Medulla oblongata (tissue), 1 donor: ENCODE data around the gene DCC.

Source experiments
- DNase-seq: peaks from one replicate; pipeline ENCODE4 v3.0.0-alpha.2; 2015; ENCODE audit errors: extremely low spot score

DCC gene

DNA sequence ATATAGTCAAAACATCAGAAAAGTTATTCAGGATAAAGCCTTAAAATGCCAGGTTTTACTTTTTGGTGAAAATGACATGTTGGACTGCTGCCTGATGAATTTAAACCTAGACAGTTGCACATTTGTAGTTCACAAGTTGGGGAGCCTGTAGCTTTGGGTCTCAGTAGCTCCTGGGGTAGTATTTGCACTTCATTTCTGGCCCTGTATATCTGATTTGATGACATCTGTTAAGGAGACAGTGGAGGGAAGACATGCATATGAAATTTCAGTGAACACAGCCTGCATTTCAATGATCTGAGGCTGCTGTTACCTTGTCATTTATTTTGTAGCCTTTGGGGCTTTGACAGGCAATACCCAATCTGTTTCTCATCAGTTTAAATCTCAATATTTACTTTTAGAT lies 156.4 kb downstream of the DCC start:
- no peak for DNase-seq

- no peak for DNase-seq
Observed at GRCh38 chr18:52499016-52499415, 159.0 kb downstream of the DCC start.

DNA sequence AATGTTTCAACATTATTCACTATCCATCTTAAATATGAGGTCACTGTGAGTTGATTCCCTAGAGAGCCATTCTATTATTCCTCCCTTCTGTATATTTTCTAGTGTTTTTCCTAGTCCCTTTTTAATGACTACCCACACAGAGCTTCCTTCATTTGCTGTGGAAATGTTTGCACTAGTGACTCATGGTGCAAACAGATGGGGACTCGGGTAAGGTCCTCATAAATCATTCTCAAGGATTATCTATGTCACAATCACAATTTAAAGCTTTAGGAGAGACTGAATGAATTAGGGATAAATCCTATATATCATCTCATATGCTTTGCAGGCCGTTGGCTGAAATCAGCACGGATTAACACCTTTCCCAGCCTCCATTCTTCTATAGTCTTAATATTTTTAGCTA lies 159.6 kb downstream of the DCC start:
- no peak for DNase-seq

GRCh38 chr18:52504589-52504988 lies 164.6 kb downstream of the DCC start:
- no peak for DNase-seq

DNA sequence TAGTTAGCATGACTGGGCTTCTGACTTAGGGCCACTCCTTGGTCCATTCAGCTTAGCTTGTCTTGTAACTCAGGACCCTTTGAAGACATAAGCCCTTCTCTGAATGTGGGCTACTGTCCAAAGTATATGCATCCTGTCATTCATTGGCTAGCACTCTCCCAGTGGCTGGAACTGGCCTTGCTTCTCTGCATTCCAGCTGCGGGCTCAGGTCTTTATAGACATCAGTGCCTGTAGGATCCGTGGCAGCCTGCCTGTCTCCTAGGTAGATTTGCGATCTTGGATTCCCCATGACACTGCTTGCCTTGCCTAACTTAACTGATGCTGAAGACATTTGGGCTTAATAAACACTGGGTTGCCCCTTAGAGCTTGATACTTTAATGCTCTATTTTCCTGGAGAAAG lies 170.1 kb downstream of the DCC start:
- no peak for DNase-seq

- DNase-seq: no peak
Observed at GRCh38 chr18:52518086-52518485, 178.1 kb downstream of the DCC start.

GRCh38 chr18:52519021-52519420 lies 179.0 kb downstream of the DCC start:
- DNase-seq: no peak

DNA sequence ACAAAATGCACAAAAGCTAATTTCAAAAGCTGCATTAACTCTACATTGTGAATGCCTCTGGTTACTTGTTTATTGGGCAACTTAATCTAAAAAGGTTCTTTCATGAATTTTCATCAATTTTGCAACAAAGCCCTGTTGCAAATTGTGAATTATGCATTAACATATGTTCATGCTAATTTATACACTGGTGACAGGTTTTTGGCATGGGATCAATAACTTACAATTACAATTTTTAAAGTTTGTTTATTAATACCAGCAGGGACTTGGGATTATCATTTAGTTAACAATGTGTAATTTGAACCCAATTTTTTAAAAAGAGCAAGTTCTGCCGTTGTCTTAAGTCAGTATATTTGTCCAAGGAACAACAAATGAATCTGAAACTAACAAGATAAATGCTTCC lies 183.6 kb downstream of the DCC start:
- no peak for DNase-seq

DNA sequence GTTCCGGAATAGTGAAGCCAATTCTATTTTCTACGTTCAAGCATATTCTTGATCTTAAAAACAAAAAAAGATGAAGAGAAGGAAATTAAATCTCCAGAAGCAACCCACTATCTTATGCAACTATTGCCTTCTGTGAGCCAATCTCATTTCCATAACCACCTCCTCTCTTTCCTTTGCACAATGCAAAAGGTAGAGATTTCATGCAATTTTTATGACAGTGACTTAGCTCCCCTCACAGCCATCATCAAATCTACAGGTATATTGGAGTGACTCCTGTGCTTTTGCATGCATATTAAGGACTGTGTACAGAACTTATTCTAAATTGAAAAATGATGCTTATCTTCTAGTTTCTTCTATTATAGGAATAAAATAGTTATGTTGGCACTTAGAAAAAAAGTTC lies 191.8 kb downstream of the DCC start:
- DNase-seq: no peak

- DNase-seq: no peak
Observed at GRCh38 chr18:52536039-52536438, 196.0 kb downstream of the DCC start.

- DNase-seq: no peak
Observed at GRCh38 chr18:52537261-52537660, 197.3 kb downstream of the DCC start.

- DNase-seq: no peak
Observed at GRCh38 chr18:52541056-52541455, 201.1 kb downstream of the DCC start.

DNA sequence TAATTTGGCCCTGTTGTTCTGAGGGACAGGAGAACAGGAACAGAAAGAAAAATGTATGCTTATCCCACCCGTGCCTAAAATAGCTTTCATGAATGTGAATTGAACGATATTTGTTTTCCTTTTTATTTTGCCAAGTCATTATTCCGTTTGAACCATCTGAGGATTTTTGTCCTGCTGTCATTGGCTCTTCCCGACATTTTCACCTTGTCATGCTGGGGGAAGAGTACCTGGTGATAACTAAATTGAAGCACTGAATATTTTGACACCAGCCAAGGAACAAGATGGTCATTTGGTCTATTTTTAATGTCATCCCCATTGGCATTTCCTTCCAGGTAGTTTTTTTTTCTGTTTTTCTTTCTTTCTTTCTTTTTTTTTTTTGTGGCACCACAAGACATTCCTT lies 204.1 kb downstream of the DCC start:
- DNase-seq: no peak

GRCh38 chr18:52546686-52547346 lies 206.8 kb downstream of the DCC start:
- DNase-seq: no peak

DNA sequence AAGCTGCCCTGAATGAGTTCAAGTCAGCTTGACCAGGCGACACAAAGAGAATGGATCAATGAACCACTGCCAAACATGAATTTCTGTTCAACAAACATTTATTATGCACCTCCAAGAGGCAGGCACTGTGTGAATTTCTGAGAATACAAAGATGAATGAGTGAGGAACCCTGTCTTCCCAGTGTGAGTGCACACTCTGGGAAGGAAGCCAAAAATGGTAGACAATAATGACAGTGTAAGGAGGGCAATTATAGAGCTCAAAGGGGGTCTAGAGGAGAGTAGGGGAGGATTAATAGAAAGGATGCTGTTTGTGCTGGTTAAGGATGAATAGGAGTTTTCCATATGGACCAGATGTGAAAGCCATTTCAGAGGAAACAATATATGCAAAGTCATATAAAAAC lies 213.4 kb downstream of the DCC start:
- no peak for DNase-seq

- no peak for DNase-seq
Observed at GRCh38 chr18:52554180-52554579, 214.2 kb downstream of the DCC start.

DNA sequence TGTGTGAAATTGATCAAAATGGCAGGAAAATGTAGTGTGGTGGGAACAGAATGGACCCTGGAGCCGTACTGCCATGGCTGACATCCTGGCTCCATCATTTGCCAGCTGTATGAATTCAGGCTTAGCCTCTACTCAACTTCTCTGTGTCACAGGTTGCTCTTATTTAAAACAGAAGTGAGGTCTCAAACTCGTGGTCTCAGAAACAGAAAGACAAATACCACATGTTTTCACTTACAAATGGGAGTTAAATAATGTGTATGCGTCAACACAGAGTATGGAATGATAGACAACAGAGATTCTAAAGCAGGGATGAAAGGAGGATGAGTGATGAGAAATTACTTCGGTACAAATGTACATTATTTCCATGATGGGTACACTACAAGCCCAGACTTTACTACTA lies 227.4 kb downstream of the DCC start:
- DNase-seq: no peak

DNA sequence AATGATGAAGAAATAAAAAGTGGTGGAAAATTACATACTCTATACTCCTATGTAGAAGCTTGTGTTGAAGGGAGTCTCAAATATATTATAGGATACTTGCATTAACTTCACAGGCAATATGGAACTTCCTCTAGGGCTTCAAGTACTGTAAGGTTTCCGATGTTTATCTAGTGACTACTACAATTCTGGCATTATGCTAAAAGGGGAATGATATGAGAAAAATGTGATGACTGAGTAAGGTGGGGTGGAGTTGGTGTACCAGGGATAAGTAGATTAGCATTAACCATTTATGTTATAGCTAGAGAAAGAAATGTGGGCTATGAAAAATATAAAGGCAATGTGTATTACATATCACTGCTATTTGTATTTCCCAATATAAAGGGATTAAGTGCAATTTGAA lies 229.5 kb downstream of the DCC start:
- no peak for DNase-seq

DNA sequence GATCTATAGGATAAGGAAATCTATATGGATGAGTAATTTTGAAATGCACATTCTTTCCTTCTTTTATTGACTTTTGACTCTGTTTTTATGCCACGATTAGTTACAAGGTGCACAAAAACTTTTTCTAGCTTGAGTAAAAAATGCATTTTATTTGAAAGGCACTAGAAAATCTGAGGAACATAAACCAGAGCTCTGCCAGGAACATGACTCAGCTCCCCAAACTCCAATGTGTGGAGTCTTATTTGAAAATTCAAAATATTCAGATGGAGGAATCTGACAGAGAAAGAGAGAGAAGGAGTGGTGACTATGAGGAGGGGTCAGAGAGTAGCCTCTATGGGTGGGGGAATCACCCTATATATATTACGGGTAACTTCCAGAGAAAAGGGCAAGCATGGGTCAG lies 231.0 kb downstream of the DCC start:
- no peak for DNase-seq

- DNase-seq: no peak
Observed at GRCh38 chr18:52572036-52573000, 232.3 kb downstream of the DCC start.

DNA sequence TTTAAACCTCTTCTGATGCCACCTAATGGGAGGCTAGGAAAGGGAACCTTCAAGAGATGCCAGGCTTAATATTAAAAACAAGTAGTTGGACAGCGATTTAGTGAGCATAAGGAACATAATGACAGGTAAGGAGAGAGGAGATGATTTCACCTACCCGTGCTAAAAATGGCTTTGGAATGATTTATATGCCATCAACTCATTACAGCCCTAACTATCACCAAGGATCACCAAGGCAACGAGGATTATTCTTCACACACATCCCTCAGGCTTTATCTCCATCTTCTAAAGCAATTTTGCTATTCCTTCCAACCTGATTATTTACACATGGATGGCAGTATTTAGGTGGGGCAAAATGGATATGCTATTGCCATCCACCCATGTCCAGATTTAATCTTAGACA lies 237.8 kb downstream of the DCC start:
- no peak for DNase-seq

GRCh38 chr18:52582061-52582460 lies 242.1 kb downstream of the DCC start:
- DNase-seq: no peak

- DNase-seq: no peak
Observed at GRCh38 chr18:52582516-52582915, 242.5 kb downstream of the DCC start.
